VCaP (cell line): Measurements from ENCODE around the gene PRIMPOL.

Source experiments
- H3K27ac ChIP-seq: fragments of 450-650 bp; 2 replicates; pipeline ENCODE4 v1.5.1; 2017
- CTCF ChIP-seq: fragments of 450-650 bp; conservative IDR thresholded peaks from 2 replicates; pipeline ENCODE4 v1.5.1; 2017; ENCODE audit warnings: mild to moderate bottlenecking, moderate library complexity

PRIMPOL gene

GRCh38 chr4:184635381-184635780, 14.2 kb upstream of the PRIMPOL start:
- no peak overlapping the region for H3K27ac ChIP-seq
- TF ChIP-seq CTCF = no peak

GRCh38 chr4:184636144-184636543, 13.4 kb upstream of the PRIMPOL start:
- no peak for TF ChIP-seq CTCF
- H3K27ac ChIP-seq = no peak overlapping the region

- H3K27ac ChIP-seq = no peak overlapping the region
- no peak for TF ChIP-seq CTCF
These were observed 12.6 kb upstream of the PRIMPOL start for GRCh38 chr4:184636897-184637296.

GRCh38 chr4:184641022-184641421, 8.5 kb upstream of the PRIMPOL start:
- TF ChIP-seq CTCF = no peak
- H3K27ac ChIP-seq = no peak overlapping the region

GRCh38 chr4:184641451-184641850, 8.1 kb upstream of the PRIMPOL start:
- no peak overlapping the region for H3K27ac ChIP-seq
- no peak for TF ChIP-seq CTCF

- H3K27ac ChIP-seq = no peak overlapping the region
- TF ChIP-seq CTCF = no peak
These were observed 5.8 kb upstream of the PRIMPOL start for GRCh38 chr4:184643731-184644130.

- no peak overlapping the region for H3K27ac ChIP-seq
- TF ChIP-seq CTCF = no peak
These were observed 4.8 kb upstream of the PRIMPOL start for GRCh38 chr4:184644553-184645307.
